ENCODE data around the gene SBNO2. TPM values are rescaled to one million over a fixed set of nuclear protein-coding genes. Genes with fewer than 3 reads are reported as not detected.

SBNO2 gene
- total and polyA plus RNA-seq, 2 of the 4 experiments (the other 2 are of a cell fraction), result 13.4 to 40.5 TPM

DNA sequence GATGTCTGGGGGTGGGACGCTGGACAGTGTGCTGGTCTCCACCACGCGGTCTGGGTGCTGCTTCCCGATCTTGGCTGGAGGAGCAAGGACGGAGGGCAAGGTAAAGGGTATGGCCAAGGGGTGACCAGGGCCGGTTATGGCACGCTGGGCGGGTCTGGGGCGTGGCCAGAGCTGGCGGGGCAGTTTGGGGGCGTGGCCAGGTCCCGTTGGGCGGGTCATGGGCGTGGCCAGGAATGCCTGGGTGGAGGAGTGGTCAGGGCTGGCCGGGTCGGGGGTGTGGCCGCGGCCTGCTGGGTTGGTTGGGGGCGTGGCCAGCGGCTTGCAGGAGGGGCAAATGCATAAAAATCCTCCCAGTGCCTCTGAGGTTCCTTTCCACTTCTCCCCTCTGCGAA is 51.1 kb downstream of the SBNO2 start:
- dilution Hi-C loops (cut with HindIII; ENCODE audit: low sequenced_read_pairs, unreplicated experiment) (no loop called here), intact Hi-C loops (cut with micrococcal nuclease) (no loop called here), in situ Hi-C loops (cut with MboI; ENCODE audit: low sequenced_read_pairs) (no loop called here)
- DNase-seq, result peak; percentile 56
- Histone ChIP-seq H3K36me3 (ENCODE audit: control insufficient read depth, insufficient read depth, low read length) (peaks cover 92% of the 10 kb centered on the region), H4K8ac (ENCODE audit: low read depth in 2 of 2, low read length in 2 of 2) (no peak overlapping the region), H2BK15ac (ENCODE audit: low read depth, low read length) (no peak overlapping the region), H3K9me3 (ENCODE audit: control insufficient read depth, insufficient read depth, low read length) (no peaks in the 10 kb centered on the region), H2BK20ac (ENCODE audit: low read depth, low read length) (no peak overlapping the region), H3K4me2 (ENCODE audit: low read depth, low read length) (no peak overlapping the region), H2AFZ (replicated peaks; ENCODE audit: low read length, poor library complexity) (peak overlapping the region; percentile 56), H3K27me3 (ENCODE audit: control insufficient read depth, insufficient read depth, low read length) (no peaks in the 10 kb centered on the region), H2BK120ac (ENCODE audit: low read depth, low read length) (no peak overlapping the region), H3K14ac (replicated peaks; ENCODE audit: low read depth, low read length) (no peak overlapping the region), H3K18ac (ENCODE audit: low read depth, low read length) (no peak overlapping the region), H3K4me1 (ENCODE audit: control insufficient read depth, insufficient read depth, low read length) (peaks cover 7% of the 10 kb centered on the region), H3K56ac (ENCODE audit: extremely low read depth, insufficient read depth, low read length) (no peak overlapping the region), H3K79me1 (ENCODE audit: low read depth in 1 of 2, low read length in 2 of 2) (peaks cover 20 to 69% of the 10 kb centered on the region in 2 experiments), H4K91ac (ENCODE audit: insufficient read depth, low read depth, low read length) (no peak overlapping the region), H4K5ac (ENCODE audit: low read depth, low read length) (no peak overlapping the region), H3K9me1 (ENCODE audit: insufficient read depth, low read length) (peaks cover 7% of the 10 kb centered on the region; the same call in 1 of the 2 replicates), H4K20me1 (ENCODE audit: insufficient read depth, low read length) (peaks cover 25% of the 10 kb centered on the region), H2AK5ac (ENCODE audit: low read depth, low read length) (no peak overlapping the region), H3K4ac (ENCODE audit: low read depth, low read length) (no peak overlapping the region), H3K9ac (ENCODE audit: low read depth, low read length) (no peak overlapping the region), H3K27ac (ENCODE audit: insufficient read depth, low read length) (no peak overlapping the region), H2AK9ac (replicated peaks; ENCODE audit: low read depth, low read length, poor library complexity) (peak overlapping the region; percentile 1), H2BK5ac (ENCODE audit: low read depth, low read length, poor library complexity, severe bottlenecking) (peak overlapping the region; percentile 3), H3K23ac (ENCODE audit: low read depth, low read length) (no peak overlapping the region), H3K4me3 (ENCODE audit: insufficient read depth, low read depth, low read length) (no peak overlapping the region)
- ChIA-PET POLR2A (ENCODE audit: unreplicated experiment) (no interaction called here), CTCF (interaction anchor here (1.2 kb wide), 1 partner anchor 10 kb away, joined by 4 read pairs; no protein-coding TSS in a partner anchor)
- peak; percentile 90 for ATAC-seq (ENCODE audit: low read depth)
- TF ChIP-seq RAD21 (IDR thresholded peaks at IDR 0.05; ENCODE audit: low read length) (no peak), POLR2A (IDR thresholded peaks at IDR 0.05; ENCODE audit: low read depth, low read length) (no peak), MXI1 (IDR thresholded peaks at IDR 0.05; ENCODE audit: borderline replicate concordance, low read depth, low read length) (no peak), CEBPB (IDR thresholded peaks at IDR 0.05; ENCODE audit: low read depth, low read length) (no peak), RCOR1 (IDR thresholded peaks at IDR 0.05; ENCODE audit: insufficient replicate concordance, low read length) (no peak), BHLHE40 (IDR thresholded peaks at IDR 0.05; ENCODE audit: low read depth, low read length) (no peak), MAZ (IDR thresholded peaks at IDR 0.05; ENCODE audit: borderline replicate concordance, low read depth, low read length) (no peak), MAFK (IDR thresholded peaks at IDR 0.05; ENCODE audit: low read depth, low read length) (no peak), FOS (IDR thresholded peaks at IDR 0.05; ENCODE audit: low read depth, low read length) (no peak), CHD1 (IDR thresholded peaks at IDR 0.05; ENCODE audit: low read depth, low read length) (no peak), RFX5 (IDR thresholded peaks at IDR 0.05; ENCODE audit: low read depth, low read length) (no peak), NFE2L2 (IDR thresholded peaks at IDR 0.05; ENCODE audit: low read depth, low read length) (no peak), SMC3 (IDR thresholded peaks at IDR 0.05; ENCODE audit: low read depth, low read length) (no peak)
- TF ChIP-seq, protein P1, sequence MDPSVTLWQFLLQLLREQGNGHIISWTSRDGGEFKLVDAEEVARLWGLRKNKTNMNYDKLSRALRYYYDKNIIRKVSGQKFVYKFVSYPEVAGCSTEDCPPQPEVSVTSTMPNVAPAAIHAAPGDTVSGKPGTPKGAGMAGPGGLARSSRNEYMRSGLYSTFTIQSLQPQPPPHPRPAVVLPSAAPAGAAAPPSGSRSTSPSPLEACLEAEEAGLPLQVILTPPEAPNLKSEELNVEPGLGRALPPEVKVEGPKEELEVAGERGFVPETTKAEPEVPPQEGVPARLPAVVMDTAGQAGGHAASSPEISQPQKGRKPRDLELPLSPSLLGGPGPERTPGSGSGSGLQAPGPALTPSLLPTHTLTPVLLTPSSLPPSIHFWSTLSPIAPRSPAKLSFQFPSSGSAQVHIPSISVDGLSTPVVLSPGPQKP (IDR thresholded peaks at IDR 0.05; ENCODE audit: borderline replicate concordance, low read depth, low read length), result no peak
- TF ChIP-seq, protein P2, sequence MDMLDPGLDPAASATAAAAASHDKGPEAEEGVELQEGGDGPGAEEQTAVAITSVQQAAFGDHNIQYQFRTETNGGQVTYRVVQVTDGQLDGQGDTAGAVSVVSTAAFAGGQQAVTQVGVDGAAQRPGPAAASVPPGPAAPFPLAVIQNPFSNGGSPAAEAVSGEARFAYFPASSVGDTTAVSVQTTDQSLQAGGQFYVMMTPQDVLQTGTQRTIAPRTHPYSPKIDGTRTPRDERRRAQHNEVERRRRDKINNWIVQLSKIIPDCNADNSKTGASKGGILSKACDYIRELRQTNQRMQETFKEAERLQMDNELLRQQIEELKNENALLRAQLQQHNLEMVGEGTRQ (IDR thresholded peaks at IDR 0.05; ENCODE audit: low read depth, low read length), result no peak
- TF ChIP-seq, protein P3, sequence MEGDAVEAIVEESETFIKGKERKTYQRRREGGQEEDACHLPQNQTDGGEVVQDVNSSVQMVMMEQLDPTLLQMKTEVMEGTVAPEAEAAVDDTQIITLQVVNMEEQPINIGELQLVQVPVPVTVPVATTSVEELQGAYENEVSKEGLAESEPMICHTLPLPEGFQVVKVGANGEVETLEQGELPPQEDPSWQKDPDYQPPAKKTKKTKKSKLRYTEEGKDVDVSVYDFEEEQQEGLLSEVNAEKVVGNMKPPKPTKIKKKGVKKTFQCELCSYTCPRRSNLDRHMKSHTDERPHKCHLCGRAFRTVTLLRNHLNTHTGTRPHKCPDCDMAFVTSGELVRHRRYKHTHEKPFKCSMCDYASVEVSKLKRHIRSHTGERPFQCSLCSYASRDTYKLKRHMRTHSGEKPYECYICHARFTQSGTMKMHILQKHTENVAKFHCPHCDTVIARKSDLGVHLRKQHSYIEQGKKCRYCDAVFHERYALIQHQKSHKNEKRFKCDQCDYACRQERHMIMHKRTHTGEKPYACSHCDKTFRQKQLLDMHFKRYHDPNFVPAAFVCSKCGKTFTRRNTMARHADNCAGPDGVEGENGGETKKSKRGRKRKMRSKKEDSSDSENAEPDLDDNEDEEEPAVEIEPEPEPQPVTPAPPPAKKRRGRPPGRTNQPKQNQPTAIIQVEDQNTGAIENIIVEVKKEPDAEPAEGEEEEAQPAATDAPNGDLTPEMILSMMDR (conservative IDR thresholded peaks at IDR 0.05; ENCODE audit: low read depth, low read length), result no peak
- no TSS peak for BruUV-seq (replicated peaks)
- WGBS, 2 experiments (ENCODE audit: extremely low coverage in 2 of 2, insufficient read length in 1 of 2), result no CpG with 5 or more reads among the region's 21 CpGs

Measured in IMR-90 (cell line).